HG02798 (cell line): ENCODE measurements around the gene GRIFIN.

Experiments
- ATAC-seq: cut with Tn5 transposase; IDR thresholded peaks from one replicate; pipeline ENCODE4 v1.9.1; 2021; ENCODE audit warnings: mild to moderate bottlenecking; ENCODE audit not compliant: unreplicated experiment, poor library complexity

GRIFIN gene

GRCh38 chr7:2513702-2514101, 37.5 kb upstream of the GRIFIN start:
- ATAC-seq, result no peak

DNA sequence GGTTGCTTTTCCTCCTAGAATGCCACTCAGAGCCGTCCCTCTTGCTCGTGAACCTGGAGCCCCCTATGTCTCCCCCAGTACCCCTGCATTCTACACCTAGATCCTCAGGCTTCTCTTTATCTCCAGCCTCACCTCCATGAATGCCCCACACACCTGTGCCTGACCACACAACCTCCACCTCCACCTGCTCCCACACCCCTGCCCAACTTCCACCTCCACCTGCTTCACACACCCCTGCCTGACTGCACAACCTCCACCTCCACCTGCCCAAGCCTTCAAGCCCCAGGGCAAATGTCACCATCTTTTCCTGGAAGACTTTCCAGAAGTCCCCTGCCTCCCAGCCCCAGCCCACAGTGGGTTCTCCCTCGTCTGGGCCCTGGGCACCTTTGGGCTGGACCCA, 36.5 kb upstream of the GRIFIN start:
- no peak for ATAC-seq

- no peak for ATAC-seq
Observed at GRCh38 chr7:2512179-2512661, 36.0 kb upstream of the GRIFIN start.

GRCh38 chr7:2511769-2512168, 35.6 kb upstream of the GRIFIN start:
- ATAC-seq, result no peak

DNA sequence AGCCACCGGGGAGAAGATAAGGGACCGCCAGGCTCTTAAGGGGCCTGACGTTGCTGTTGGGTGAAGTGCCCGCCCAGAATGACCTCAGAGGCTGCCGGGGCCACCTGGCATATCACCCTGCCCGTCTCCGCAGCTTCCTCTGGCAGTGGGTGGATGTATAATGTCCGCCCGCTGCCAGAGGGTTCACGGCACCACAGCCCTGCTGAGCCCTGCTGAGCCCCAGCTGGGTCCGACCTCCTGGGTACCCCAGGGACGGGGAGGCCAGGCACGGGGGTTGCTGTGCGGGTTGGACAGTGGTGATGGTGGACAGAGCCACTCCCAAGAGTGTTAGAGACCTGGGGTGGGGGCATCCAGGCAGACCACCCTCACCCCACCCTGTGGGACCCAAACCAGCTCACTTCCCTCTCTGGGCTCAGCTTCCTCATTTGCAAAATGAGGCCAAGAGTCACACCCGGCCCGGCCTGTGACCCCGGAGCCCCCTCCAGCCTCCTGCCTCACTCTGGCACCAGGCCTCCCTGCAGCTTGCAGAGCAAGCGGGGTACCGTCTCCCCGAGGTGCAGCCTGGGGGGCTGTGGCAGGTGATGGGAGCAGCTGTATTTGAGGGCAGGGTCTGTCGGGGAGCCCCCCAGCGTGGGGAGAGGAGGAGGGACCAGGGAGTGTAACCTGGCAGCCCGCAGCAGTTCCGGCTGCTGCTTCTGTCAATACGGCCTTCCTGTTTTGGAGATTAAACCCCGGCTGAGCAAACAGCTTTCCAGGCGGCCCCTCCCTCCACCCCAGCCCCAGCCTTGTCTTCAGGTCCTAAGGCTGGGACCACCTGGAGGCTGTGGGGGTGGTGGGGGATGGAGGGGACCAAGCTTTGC, 34.9 kb upstream of the GRIFIN start:
- ATAC-seq, result no peak

- no peak for ATAC-seq
Observed at GRCh38 chr7:2510130-2510776, 34.1 kb upstream of the GRIFIN start.

- ATAC-seq, result no peak
Observed at GRCh38 chr7:2509298-2509906, 33.2 kb upstream of the GRIFIN start.

DNA sequence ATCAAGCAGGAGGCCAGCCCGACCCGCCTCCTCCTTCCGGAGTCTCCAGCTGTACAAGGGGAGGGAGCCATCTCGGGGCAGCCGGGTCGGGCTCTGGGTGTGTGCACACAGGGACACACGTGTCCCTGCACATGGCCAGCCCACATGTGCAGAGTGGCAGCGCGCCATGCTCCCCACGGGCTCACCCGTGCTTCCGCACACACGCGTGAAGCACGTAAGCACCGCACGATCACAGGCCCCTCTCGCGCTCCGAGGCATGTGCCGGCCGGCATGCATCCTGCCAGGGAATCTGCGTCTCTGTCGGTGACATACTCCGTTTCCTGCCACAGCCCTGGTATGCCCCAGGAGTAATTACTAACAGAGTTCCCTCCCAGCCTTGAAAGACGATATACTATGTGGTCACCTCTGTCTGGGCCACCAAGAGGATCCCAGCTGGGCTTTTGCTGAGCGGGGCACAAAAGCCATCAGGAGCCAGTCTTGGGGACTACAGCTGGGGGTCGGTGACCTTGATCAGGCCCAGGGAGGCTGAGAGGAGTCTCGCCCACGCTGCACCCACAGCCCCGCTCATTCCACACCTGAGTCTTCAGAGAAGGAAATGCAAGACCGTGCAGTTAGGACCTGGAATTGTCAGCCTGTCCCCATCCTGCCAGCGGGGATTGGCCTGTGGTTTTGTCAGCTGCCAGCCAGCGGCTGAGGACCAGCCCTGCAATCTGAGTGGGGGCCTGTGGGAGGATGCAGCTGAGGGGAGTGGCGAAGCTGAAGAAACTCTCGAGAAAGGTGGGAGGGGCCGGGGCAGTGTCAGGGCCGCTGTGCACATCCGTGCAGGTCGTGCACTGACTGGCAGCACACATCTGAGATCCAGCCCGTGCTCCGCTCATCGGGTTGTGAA, 32.4 kb upstream of the GRIFIN start:
- no peak for ATAC-seq

DNA sequence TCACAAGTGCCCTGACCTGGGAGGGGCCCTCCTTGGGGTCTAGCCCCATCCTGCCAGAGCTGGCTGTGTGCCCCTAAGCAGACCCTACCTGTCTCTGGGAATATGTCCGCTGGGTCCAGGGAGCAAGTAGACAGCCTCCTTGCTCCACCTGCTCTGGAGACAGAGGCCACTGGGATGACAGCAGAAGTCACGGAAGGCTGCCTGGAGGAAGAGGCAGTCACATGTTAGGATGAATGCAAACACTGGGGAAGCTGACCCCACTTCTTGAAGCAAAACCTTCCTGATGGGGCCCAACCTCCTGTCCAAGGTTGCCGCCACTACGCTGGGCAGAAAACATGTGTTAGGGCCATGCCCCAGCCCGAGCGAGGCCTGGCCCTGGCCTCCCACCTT, 31.7 kb upstream of the GRIFIN start:
- no peak for ATAC-seq

- no peak for ATAC-seq
Observed at GRCh38 chr7:2507208-2507916, 31.2 kb upstream of the GRIFIN start.

- ATAC-seq, result no peak
Observed at GRCh38 chr7:2505401-2505800, 29.2 kb upstream of the GRIFIN start.

DNA sequence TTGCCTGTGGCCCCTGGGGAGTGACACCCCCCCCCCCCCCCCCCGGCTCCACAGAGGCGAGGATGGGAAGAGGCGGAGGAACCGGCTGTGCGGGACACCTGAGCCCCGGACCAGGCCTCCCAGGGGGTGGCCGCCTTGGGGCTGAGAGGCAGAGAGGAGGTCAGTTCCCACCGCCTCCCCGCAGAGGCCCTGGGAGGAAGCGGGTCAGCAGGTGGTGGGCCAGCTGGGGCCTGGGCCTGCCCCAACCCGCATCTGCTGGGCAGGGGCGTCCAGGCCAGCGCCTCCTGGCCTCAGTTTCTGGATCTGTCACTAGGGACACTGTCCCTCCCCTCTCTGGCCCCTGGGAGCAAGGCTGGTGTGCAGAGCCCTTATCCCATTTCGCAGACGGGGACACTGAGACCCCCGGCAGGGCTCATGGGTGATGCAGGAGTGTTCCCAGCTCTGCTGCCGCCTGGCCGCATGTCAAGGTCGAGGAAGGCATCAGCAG, 28.7 kb upstream of the GRIFIN start:
- no peak for ATAC-seq

DNA sequence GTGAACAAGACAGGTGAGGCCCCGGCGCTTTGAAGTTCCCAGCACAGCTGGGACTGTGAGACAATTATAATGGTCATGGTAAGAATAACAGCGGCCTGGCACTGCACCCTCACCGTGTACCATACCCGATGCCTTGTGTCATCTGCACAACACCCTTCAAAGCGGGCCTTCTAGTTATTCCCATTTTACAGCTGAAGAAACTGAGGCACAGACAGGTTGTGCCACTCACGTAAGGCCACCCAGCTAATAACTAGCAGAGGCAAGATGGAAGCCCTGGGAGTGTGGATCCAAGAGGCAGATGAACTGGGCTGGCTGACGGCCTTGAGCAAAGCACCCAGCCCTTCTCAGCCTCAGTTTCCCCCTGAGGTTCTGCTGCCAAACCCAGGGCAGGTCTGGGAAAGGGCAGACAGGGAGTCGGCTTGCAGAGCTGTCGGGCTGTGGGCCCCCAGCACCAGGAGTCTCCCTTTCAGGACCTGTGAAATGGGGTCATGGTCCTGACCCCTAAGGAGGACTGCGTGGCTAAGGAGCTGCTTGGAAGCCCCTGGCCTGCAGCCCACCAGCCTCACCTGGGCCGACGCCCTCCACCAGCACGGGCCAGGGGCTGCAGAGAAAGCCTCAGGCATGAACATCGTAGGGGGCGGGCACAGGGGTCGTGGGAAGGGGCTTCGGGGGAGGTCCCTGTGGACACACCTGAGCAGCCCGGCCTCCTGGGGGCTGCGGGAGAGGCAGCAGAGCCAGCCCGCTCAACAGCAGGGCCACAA, 28.1 kb upstream of the GRIFIN start:
- no peak for ATAC-seq

GRCh38 chr7:2503056-2503941, 27.1 kb upstream of the GRIFIN start:
- ATAC-seq, result no peak

DNA sequence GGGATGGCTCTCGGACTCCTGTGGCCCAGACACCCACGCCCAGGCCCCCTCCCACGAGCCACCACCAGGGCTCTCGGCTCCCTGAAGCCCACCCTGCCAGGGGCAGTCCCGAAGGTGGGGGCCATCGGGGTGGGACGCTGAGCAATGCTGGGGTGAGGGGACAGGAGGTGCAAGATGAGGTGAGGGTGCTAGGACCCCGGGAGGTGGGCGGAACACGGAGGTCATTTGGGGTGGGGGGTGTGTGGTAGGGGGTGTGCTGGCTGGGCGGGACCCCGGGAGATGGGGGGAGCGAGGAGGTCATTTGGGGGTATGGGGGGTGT, 26.4 kb upstream of the GRIFIN start:
- ATAC-seq, result no peak

- no peak for ATAC-seq
Observed at GRCh38 chr7:2501947-2502646, 25.9 kb upstream of the GRIFIN start.

- no peak for ATAC-seq
Observed at GRCh38 chr7:2500701-2501100, 24.5 kb upstream of the GRIFIN start.
